ENCODE data around the gene SERTM1.

SERTM1 gene

DNA sequence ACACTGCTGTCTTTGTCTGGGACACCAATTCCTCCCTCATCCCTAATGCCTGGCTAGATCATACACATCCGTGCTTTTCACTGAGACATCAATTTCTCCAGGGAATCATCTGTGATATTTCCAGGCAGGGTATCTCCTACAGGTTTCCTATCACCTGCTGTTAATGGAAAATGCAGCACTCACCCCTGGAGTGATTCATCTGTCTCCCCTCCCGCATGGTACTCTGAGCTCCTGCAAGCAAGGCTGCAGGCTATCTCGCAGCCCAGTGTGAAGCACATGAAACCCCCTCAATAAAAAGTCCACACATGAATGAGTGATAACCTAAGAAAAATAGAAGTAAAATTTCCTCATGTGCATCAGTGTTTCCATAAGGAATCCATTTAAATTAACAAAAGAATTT is 38.5 kb downstream of the SERTM1 start:
- no peak for DNase-seq

DNA sequence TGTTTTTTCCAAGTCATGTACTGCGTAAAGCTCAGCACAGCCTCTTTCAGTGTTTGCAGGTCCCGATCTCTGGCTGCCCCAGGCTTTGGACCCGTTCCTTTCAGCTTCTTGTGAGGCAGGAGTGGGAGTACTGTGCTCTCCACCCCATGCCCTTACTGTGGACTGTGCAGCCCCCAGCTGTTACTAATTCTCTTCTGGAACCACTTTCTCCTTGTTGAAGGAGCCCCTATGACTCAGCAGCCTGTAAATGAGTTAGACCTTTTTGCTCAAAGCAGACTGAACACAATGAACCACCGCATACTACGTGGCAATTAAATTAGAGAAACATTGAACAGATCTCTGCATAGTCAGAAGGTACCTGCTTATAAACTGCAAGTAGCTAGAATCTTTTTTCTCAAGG is 39.0 kb downstream of the SERTM1 start:
- DNase-seq = no peak

DNA sequence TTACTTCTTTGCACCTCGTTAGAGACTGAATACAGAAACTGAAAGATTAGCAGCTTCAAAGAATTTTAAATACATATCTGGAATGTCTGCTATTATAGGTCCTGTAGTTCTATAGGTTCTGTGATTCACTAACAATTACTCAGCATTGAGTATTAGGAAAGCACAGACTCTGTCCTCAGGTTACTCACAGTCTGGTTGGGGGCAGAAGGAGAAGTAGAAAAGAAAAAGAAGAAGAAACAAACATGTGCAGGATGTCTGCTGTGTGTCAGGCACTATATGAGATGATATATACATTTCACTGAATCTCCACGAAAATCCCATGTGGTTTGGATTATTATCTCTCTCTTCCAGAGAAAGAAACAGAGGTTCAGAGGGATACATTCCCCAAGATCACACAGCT is 40.1 kb downstream of the SERTM1 start:
- DNase-seq = no peak

DNA sequence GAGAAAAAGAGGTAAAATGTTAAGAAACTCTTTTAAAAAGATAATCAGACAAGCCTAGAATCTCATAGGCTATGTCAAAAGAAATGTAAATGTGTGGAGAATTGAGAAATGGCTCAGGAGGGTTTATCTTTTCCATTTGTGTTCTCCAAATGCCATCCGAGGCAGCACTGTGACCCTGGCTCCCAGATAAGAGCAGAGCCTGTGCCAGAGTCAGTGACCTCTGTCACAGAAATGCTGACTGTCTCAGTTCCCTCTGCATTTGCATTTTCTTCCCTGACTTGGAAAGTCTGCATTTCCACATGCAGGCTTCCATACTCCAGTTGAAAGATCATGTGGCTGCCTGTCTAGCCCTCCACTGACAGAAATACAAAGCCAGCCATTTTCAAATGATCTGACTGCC is 42.0 kb downstream of the SERTM1 start:
- DNase-seq = no peak

DNA sequence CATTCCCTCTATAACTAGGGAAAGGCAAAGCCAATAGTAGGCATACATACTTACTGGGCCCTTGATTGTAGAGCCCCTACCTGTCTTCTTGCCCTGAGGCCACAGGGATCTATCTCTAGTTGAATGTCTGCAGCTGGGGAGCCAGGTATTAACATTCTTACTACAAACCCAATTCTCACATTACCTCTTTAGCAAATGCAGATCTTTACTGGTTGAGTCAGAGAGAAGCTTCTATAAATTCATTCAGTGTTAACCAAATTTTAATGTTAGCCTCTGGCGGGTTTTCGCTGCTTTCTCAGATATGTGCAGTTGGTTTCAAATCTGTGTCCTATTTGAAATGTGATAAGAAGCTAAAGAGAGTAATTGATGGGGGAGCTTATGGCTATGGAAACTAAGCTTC is 43.2 kb downstream of the SERTM1 start:
- DNase-seq = no peak

DNA sequence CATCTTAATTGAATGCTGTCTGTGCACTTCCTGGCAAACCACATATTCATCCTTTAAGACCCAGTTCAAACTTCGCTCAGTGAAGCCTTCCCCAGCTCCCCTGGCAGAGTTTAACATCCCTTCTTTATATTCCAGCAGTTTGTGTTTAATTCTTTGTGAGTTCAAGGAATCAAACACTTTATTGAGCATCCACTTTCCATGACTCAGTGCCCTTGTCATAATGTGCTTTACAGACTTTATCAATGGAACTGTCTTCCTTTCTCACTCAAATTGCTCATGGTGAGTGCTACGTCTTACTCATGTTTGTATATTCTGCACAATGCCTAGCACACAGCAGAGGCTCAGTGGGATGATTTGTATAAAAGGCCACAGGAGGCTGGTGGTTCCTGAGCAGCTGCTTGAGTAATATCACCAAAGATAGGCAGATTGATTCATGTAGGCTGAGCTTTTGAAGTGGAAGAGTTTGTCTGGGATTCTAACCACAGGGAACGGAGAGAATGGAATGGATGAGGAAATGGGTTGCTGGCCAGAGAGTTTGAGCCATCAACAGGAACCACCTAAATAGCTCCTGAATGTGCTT is 44.2 kb downstream of the SERTM1 start:
- no peak for DNase-seq

DNA sequence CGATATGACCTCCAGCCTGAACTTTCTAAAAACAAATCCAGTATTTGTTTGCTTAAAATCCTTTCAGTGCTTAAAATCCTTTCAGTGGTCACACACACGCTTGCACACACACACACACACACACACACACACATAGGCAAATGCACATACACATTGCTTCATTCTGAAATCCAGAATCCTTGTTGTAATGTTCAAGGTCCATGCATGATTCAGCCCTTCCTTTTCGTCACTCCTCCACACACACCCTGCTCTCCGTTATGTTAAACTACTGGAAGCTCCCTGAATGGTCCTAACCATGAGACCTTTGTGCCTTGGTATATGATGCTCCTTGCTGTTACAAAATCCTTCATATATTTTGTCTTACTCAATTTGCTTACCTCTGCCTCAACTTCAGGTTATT is 44.9 kb downstream of the SERTM1 start:
- DNase-seq = no peak

DNA sequence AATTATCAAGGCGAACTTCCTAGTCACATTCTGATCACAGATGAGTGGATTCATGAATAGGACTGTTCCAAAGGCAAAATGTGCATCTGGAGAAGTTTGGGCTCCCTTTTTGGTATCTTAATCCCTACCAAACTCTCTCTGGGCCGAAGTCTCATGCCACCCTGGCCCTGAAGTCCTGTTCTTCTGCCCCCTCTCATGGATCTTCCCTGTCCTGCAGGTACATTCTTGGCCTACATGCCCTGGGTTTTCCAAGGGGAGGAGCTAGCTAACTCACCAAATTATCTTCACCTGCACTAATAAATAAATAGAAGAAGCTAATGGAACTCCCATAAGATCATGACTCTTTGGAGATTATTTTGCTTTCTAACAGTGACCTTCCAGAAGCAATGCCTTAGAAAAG is 50.3 kb downstream of the SERTM1 start:
- DNase-seq = no peak

DNA sequence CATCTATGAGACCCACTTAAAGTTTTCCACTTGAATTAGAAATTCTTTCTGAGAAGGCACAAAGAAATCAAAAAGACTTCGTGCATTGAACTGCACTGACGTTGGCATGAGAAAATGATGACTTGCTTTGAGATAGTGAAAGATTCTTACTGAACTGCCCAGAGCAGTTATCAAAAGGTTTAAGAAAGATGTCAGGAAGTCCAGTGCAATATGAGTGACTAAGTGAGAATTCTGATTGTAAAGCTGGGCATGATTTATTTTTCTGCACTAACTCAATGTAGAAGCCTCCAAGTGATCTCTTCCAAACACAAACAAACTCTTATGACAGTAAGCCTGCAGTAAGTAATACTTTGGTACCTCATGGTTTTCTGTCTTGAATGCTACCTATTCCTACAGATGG is 52.1 kb downstream of the SERTM1 start:
- DNase-seq = no peak

DNA sequence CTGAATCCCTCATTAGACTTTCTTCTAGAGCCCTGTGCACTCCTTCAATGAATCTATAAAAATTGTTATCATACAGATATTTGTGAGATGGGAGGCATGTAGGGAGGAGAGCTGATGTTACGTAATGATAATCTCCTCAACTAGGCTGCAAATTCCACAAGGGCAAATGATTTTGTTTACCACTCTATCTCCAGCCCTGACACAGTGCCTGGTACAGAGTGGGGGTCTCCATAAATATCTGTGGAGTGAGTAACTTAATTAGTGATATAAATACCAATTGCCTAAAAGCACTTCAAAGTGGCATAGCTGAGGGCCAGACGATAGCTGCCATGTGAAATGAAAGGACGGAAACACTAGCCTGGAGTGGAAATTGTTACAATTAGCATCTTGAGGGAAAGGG is 54.2 kb downstream of the SERTM1 start:
- no peak for DNase-seq

DNA sequence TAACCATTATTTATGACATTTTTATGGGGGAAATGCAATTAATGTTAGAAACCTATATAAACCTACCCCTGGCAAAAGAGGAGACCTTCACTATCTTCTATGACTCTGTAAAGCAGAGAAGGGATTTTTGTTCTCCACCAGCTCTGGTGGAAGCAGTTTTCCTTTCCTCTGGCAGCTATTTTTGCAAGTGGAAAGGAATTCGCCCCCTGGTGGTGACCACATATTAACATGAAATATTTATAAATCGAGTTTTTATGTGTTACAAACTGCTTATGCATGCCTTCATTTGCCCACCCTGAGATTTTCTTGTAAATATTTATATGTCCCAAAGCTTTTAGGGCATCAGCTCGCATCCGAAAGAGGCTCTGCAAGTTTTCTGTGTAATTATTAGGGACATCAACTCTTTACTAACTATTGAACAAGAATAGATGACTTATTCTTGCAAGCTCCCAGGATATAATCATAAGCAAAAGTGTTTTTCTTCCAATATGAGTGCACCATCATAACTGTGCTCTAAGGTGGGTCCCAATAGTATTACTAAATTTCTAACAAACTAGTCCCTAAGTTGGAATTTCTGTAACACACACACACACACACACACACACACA is 62.4 kb downstream of the SERTM1 start:
- DNase-seq = no peak

DNA sequence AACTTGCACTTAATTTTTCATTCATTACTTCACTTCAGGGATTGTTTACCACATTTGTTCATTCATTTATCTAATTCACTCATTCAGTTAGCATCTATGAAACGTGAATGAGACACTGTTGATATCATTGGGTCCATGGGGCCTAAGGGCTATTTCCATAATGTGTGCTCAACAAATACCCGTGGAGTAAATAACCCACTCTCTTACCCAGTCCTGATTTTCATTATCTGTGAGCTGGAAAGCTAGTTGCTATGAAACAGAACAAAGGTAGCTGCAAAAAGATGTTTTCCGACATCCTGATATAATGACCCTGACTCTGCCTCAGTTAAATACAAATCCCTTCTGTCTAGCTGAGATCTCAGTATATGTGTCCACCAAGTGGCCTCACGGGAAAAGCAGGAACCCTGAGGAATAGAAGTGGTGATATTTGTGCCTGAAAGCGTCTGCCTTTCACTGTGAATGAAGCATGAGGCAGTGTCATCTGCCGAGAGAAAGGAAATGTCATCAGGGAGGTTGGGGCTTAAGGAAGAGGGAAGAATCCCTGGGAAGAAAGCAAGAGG is 63.8 kb downstream of the SERTM1 start:
- no peak for DNase-seq

DNA sequence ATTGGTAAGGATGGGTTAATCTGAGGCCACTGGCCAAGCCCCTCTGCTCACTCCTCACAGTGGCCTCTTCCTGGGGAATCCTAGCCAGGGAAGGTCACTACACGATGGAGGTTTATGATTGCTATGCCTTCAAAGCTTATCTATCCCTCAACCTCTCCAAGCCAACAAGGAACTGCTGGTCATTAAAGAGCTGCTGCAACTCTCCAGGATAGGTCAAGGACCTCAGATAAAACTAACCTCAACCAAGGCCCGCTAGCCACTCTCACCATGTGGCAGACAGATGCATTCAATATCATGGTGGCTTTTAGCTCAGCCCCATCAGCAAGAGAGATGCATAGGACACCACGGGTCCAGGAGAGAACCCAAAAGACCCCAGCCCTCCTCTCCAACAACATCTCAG is 71.6 kb downstream of the SERTM1 start:
- no peak for DNase-seq

DNA sequence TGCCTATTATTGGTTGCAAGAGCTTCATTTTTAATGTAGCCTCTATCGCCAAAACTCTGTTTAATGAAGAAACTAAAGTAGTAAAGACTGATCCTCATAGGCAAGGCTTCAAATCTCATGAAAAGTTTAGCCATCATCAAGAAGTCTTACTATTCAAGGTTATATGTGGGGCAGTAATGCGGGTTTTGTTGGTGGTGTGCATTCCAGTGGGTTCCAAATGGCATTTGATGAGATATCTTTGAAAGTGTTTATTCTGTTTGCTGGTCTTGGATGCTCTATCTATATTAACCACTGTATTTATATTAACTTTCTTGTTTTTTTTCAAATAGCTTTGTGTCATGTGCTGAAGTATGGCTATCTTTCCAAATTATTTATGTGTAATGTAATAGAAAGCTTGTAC is 72.2 kb downstream of the SERTM1 start:
- DNase-seq = no peak
